ENCODE data around the gene FAM20A. TPM values are rescaled to one million over a fixed set of nuclear protein-coding genes. Genes with fewer than 3 reads are reported as not detected.

FAM20A gene
- total RNA-seq, 1 donor = 63.3 TPM

GRCh38 chr17:68540981-68541380 lies 60.2 kb downstream of the FAM20A start:
- TF ChIP-seq CTCF (IDR thresholded peaks at IDR 0.05; ENCODE audit: extremely low read depth, low read depth, low read length) = no peak
- no peaks in the 10 kb centered on the region for H3K79me2 ChIP-seq (ENCODE audit: insufficient read depth, low read length)
- no peak overlapping the region for H3K4me3 ChIP-seq (ENCODE audit: insufficient read depth, low read length)
- no peak for DNase-seq (ENCODE audit: insufficient read length, low spot score, missing footprints)
- H3K36me3 ChIP-seq (ENCODE audit: insufficient read depth, low read length) = peaks cover 73% of the 10 kb centered on the region
- no peaks in the 10 kb centered on the region for H3K9me3 ChIP-seq (ENCODE audit: low read depth, low read length)
- no peaks in the 10 kb centered on the region for H3K27me3 ChIP-seq (ENCODE audit: insufficient read depth, low read length)
- no peaks in the 10 kb centered on the region for H3K4me1 ChIP-seq (ENCODE audit: insufficient read depth, low read length)
- no peak overlapping the region for H2AFZ ChIP-seq (ENCODE audit: low read length)
- H3K27ac ChIP-seq (ENCODE audit: low read depth, low read length) = no peak overlapping the region
- H3K4me2 ChIP-seq (ENCODE audit: insufficient read depth, low read length) = no peak overlapping the region
- H4K20me1 ChIP-seq (ENCODE audit: insufficient read depth, low read length) = no peaks in the 10 kb centered on the region

- H4K20me1 ChIP-seq (ENCODE audit: insufficient read depth, low read length) = no peaks in the 10 kb centered on the region
- TF ChIP-seq CTCF (IDR thresholded peaks at IDR 0.05; ENCODE audit: extremely low read depth, low read depth, low read length) = peak; percentile 35
- H3K36me3 ChIP-seq (ENCODE audit: insufficient read depth, low read length) = peaks cover 85% of the 10 kb centered on the region
- H3K4me2 ChIP-seq (ENCODE audit: insufficient read depth, low read length) = no peak overlapping the region
- no peaks in the 10 kb centered on the region for H3K27me3 ChIP-seq (ENCODE audit: insufficient read depth, low read length)
- peaks cover 7% of the 10 kb centered on the region for H3K4me1 ChIP-seq (ENCODE audit: insufficient read depth, low read length)
- no peak overlapping the region for H2AFZ ChIP-seq (ENCODE audit: low read length)
- H3K27ac ChIP-seq (ENCODE audit: low read depth, low read length) = no peak overlapping the region
- H3K79me2 ChIP-seq (ENCODE audit: insufficient read depth, low read length) = no peaks in the 10 kb centered on the region
- DNase-seq (ENCODE audit: insufficient read length, low spot score, missing footprints) = no peak
- no peaks in the 10 kb centered on the region for H3K9me3 ChIP-seq (ENCODE audit: low read depth, low read length)
- H3K4me3 ChIP-seq (ENCODE audit: insufficient read depth, low read length) = no peak overlapping the region
These were observed 61.4 kb downstream of the FAM20A start for GRCh38 chr17:68539548-68540467.

- Histone ChIP-seq H3K27ac (ENCODE audit: low read depth, low read length) (no peak overlapping the region), H3K79me2 (ENCODE audit: insufficient read depth, low read length) (no peaks in the 10 kb centered on the region), H3K4me2 (ENCODE audit: insufficient read depth, low read length) (no peak overlapping the region), H3K4me3 (ENCODE audit: insufficient read depth, low read length) (no peak overlapping the region), H3K9me3 (ENCODE audit: low read depth, low read length) (no peaks in the 10 kb centered on the region), H3K4me1 (ENCODE audit: insufficient read depth, low read length) (peaks cover 20% of the 10 kb centered on the region), H3K36me3 (ENCODE audit: insufficient read depth, low read length) (peaks cover 92% of the 10 kb centered on the region), H2AFZ (ENCODE audit: low read length) (no peak overlapping the region), H3K27me3 (ENCODE audit: insufficient read depth, low read length) (no peaks in the 10 kb centered on the region), H4K20me1 (ENCODE audit: insufficient read depth, low read length) (no peaks in the 10 kb centered on the region)
- no peak for DNase-seq (ENCODE audit: insufficient read length, low spot score, missing footprints)
- no peak for TF ChIP-seq CTCF (IDR thresholded peaks at IDR 0.05; ENCODE audit: extremely low read depth, low read depth, low read length)
These were observed 65.2 kb downstream of the FAM20A start for GRCh38 chr17:68535922-68536321.

- H4K20me1 ChIP-seq (ENCODE audit: insufficient read depth, low read length) = no peaks in the 10 kb centered on the region
- no peak for TF ChIP-seq CTCF (IDR thresholded peaks at IDR 0.05; ENCODE audit: extremely low read depth, low read depth, low read length)
- peak overlapping the region; percentile 55 for H3K27ac ChIP-seq (ENCODE audit: low read depth, low read length)
- DNase-seq (ENCODE audit: insufficient read length, low spot score, missing footprints) = no peak
- no peak overlapping the region for H3K4me2 ChIP-seq (ENCODE audit: insufficient read depth, low read length)
- peaks cover 20% of the 10 kb centered on the region for H3K4me1 ChIP-seq (ENCODE audit: insufficient read depth, low read length)
- no peaks in the 10 kb centered on the region for H3K9me3 ChIP-seq (ENCODE audit: low read depth, low read length)
- no peak overlapping the region for H2AFZ ChIP-seq (ENCODE audit: low read length)
- no peaks in the 10 kb centered on the region for H3K27me3 ChIP-seq (ENCODE audit: insufficient read depth, low read length)
- peaks cover under 1% of the 10 kb centered on the region for H3K79me2 ChIP-seq (ENCODE audit: insufficient read depth, low read length)
- H3K4me3 ChIP-seq (ENCODE audit: insufficient read depth, low read length) = no peak overlapping the region
- peaks cover 95% of the 10 kb centered on the region for H3K36me3 ChIP-seq (ENCODE audit: insufficient read depth, low read length)
These were observed 66.5 kb downstream of the FAM20A start for GRCh38 chr17:68534695-68535088.
